ENCODE measurements around the gene GRHL3.

Gene GRHL3

GRCh38 chr1:24403806-24404205 is 84.6 kb downstream of the GRHL3 start:
- DNase-seq (ENCODE audit: low read depth), result no peak
